NT2/D1 (cell line): ENCODE results near the gene HDHD3.

Experiments
- DNase-seq: peaks from one replicate; pipeline ENCODE4 v3.0.0-alpha.2; 2011; ENCODE audit warnings: low read depth, low spot score
- H3K27me3 ChIP-seq: 2 replicates; pipeline ENCODE4 v1.6.0; 2011; ENCODE audit warnings: mild to moderate bottlenecking; ENCODE audit not compliant: insufficient read length, insufficient read depth
- H3K36me3 ChIP-seq: 2 replicates; pipeline ENCODE4 v1.6.1; 2011; ENCODE audit warnings: mild to moderate bottlenecking, low read length, mixed read lengths; ENCODE audit not compliant: insufficient read depth, insufficient read length
- H3K4me1 ChIP-seq: 2 replicates; pipeline ENCODE4 v1.5.1; 2011; ENCODE audit not compliant: insufficient read depth, insufficient read length
- H3K4me3 ChIP-seq: 2 replicates; pipeline ENCODE4 v1.5.1; 2011; ENCODE audit warnings: low read depth; ENCODE audit not compliant: insufficient read length
- H3K9ac ChIP-seq: 2 replicates; pipeline ENCODE4 v1.6.0; 2011; ENCODE audit warnings: low read depth; ENCODE audit not compliant: insufficient read length
- H3K9me3 ChIP-seq: 2 replicates; pipeline ENCODE4 v1.5.1; 2011; ENCODE audit warnings: mild to moderate bottlenecking, low read length; ENCODE audit not compliant: insufficient read depth
- SUZ12 ChIP-seq: IDR thresholded peaks from 2 replicates; pipeline ENCODE4 v1.6.1; 2011; ENCODE audit not compliant: insufficient read length, insufficient read depth; ENCODE audit errors: extremely low read depth
- YY1 ChIP-seq: IDR thresholded peaks from 2 replicates; pipeline ENCODE4 v1.6.1; 2011; ENCODE audit not compliant: insufficient read length, insufficient read depth
- ZNF274 ChIP-seq: IDR thresholded peaks from 2 replicates; pipeline ENCODE4 v1.6.1; 2011; ENCODE audit warnings: mild to moderate bottlenecking, low read depth, low read length

Gene HDHD3

DNA sequence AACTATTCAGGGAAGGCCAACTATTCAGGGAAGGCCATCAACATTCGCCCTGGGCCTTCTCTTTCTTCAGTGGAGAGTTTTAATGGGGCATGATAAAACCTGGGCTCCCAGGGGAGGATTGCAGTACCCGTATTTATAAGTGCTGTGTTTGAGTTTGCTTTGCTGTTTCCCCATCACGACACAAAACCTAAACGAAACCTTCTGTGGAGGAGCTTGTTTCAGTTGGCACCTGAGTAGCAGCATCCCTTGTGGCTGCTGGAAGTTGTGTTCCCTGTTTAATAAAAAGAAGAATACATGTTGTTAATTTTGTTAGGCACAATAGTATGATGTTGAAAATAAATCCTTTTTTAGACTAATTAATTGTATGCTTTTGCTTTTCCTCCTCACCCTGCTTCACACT lies 45.0 kb downstream of the HDHD3 start:
- Histone ChIP-seq H3K4me1 (no peaks in the 10 kb centered on the region), H3K27me3 (no peaks in the 10 kb centered on the region), H3K9ac (no peak overlapping the region), H3K9me3 (no peaks in the 10 kb centered on the region), H3K36me3 (no peaks in the 10 kb centered on the region), H3K4me3 (no peak overlapping the region)
- DNase-seq = no peak
- TF ChIP-seq SUZ12 (no peak), YY1 (no peak), ZNF274 (no peak)

DNA sequence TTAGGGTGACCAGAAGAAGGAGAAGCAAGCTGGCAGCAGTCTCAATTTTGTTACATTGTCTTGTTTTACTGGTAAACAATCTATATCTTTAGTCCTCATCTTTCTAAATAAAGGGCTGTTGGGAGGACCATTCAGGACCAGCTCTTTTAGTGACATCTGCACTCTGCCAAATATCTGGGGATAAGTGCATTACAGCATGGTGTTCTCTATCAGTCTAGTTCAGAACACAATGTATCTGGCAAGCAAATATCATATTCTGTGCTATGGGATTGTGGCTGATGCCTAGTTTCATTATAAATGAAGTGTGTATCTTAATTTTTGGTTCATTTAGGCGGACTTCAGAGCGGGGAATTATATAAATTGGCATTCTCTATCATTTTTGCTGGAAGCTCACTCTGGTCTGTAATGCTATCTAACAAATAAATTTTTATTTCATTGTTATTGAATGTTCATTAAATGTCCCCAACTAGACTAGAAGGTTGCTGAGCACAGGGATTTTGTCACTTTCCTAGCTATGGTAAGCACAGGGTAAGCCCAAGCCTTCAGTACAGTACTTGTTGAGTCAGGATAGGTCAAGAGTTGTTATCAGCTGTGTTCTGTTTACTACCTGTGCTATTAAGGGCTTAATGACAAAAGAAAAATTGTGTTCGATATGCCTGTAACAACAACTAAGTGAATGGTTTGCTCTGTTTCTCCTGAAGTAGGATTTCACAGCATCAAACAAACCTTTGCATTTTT lies 48.6 kb downstream of the HDHD3 start:
- Histone ChIP-seq H3K4me3 (no peak overlapping the region), H3K36me3 (no peaks in the 10 kb centered on the region), H3K27me3 (no peaks in the 10 kb centered on the region), H3K4me1 (no peaks in the 10 kb centered on the region), H3K9me3 (no peaks in the 10 kb centered on the region), H3K9ac (no peak overlapping the region)
- no peak for TF ChIP-seq YY1
- DNase-seq = no peak

DNA sequence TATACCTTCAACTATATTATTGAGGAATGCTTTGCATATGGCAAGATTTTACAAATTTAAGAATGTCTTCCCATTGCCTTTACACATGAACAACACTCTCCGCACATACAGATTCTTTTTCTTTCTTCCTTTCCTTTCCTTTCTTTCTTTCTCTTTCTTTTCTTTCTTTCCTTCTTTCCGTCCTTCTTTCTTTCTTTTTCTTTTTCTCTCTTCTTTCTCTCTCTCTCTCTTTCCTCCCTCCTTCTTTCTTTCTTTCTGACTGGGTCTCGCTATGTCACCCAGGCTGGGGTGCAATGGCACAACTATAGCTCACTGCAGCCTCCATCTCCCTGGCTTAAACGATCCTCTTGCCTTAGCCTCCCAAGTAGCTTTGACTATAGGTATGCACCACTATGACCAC lies 50.6 kb downstream of the HDHD3 start:
- H3K27me3 ChIP-seq = no peaks in the 10 kb centered on the region
- H3K9ac ChIP-seq = no peak overlapping the region
- no peak overlapping the region for H3K4me3 ChIP-seq
- no peak for DNase-seq
- no peaks in the 10 kb centered on the region for H3K4me1 ChIP-seq
- no peak for TF ChIP-seq YY1
- no peak for TF ChIP-seq SUZ12
- no peak for TF ChIP-seq ZNF274
- H3K36me3 ChIP-seq = no peaks in the 10 kb centered on the region
- no peaks in the 10 kb centered on the region for H3K9me3 ChIP-seq
